AG09319 (cell line): ENCODE measurements around the gene BLOC1S2.
"Not testable (repeated sequence)": the region's sequence is repeated elsewhere in the genome, so short reads cannot be mapped to it uniquely, and the experiment has no call there.

Source experiments
- DNase-seq: peaks from one replicate; pipeline ENCODE4 v3.0.0-alpha.2; 2010; ENCODE audit warnings: low read depth; ENCODE audit errors: extremely low read depth
- CTCF ChIP-seq: IDR thresholded peaks from 2 replicates; pipeline ENCODE4 v1.5.1; 2011; ENCODE audit warnings: low read depth, mild to moderate bottlenecking, inconsistent platforms, low read length, moderate library complexity

BLOC1S2 gene

GRCh38 chr10:100289641-100290040 lies 3.2 kb upstream of the BLOC1S2 start:
- no peak for TF ChIP-seq CTCF
- no peak for DNase-seq

GRCh38 chr10:100288196-100288595 lies 1.7 kb upstream of the BLOC1S2 start:
- no peak for TF ChIP-seq CTCF
- no peak for DNase-seq

GRCh38 chr10:100287756-100288155 lies 1.3 kb upstream of the BLOC1S2 start:
- TF ChIP-seq CTCF, result no peak
- DNase-seq, result no peak

GRCh38 chr10:100285326-100285725 lies 1.2 kb downstream of the BLOC1S2 start:
- DNase-seq, result not testable (repeated sequence)

GRCh38 chr10:100282907-100283306 lies 3.6 kb downstream of the BLOC1S2 start:
- no peak for TF ChIP-seq CTCF
- DNase-seq, result no peak

- DNase-seq, result not testable (repeated sequence)
These were observed 9.5 kb downstream of the BLOC1S2 start for GRCh38 chr10:100276971-100277370.

- TF ChIP-seq CTCF, result no peak
- DNase-seq, result peak; percentile 59
These were observed 19.0 kb downstream of the BLOC1S2 start, which contains the start of gene CWF19L1 for GRCh38 chr10:100267239-100268104. Gene CWF19L1 (minus strand): TSS chr10:100267638. CDS start chr10:100267593, 45 bp downstream.

- DNase-seq, result no peak
These were observed 20.5 kb downstream of the BLOC1S2 start for GRCh38 chr10:100265821-100266485.

More at GRCh38 chr10:100265821-100266485, 20.5 kb downstream of the BLOC1S2 start:
- no peak for TF ChIP-seq CTCF
